Erythroblast (primary cell): ENCODE results near the gene MRPL12.

Experiments
- GATA1 ChIP-seq: IDR thresholded peaks from 2 replicates; pipeline ENCODE4 v1.6.1; 2011; ENCODE audit warnings: low read depth, mild to moderate bottlenecking, control low read depth, low read length, moderate library complexity
- POLR2A ChIP-seq: IDR thresholded peaks from 2 replicates; pipeline ENCODE4 v1.6.1; 2011; ENCODE audit warnings: mild to moderate bottlenecking, low read length

- TF ChIP-seq POLR2A (no peak), GATA1 (no peak)
These were observed 31.5 kb downstream of the MRPL12 start for GRCh38 chr17:81734405-81735263.
